ENCODE results near the gene ASPG.

DNA sequence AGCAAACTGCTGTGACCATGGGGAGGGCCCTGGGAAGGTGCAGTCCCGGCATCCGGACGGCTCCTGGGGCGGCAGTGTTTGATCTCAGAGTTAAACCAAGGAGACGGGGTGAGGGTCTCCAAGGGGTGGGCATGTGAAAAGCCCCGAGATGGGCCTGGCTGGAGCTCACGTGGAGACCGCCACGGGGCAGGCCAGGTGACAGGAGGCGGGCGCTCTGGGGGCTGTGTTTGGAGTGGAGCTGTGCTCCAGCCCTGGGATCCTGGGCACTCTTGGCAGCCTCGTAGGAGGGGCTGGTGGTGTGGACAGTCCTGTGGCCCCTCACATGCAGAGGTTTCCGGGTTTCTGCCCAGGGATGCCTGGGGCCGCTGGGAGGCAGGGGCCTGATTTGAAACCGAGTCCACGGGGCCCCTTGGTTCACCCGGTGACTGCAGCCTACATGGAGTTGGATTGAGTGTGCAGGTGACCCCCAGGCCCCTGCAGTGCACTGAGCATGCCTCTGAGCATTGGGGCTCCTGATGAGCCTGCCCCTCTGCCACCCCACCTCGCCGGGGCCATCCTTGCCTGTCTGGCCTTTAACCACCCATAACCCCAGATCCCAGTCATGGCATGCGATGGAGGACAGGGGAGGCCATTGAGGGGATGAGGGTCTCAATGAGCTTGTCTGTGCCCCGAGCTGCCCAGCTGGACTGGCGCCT is 61.3 kb downstream of the ASPG start:
- TF ChIP-seq CTCF (optimal IDR thresholded peaks at IDR 0.05 in 1 of 3, IDR thresholded peaks at IDR 0.05 in 1 of 3, conservative IDR thresholded peaks at IDR 0.05 in 1 of 3; ENCODE audit: extremely low read depth in 1 of 3, insufficient read depth in 2 of 3, low read length in 3 of 3) (no peak), EZH2 (IDR thresholded peaks at IDR 0.05; ENCODE audit: low read length) (no peak)

Data from keratinocyte (primary cell).